Liver (tissue), 4 donors: ENCODE measurements around the gene ORC3. TPM values are rescaled to one million over a fixed set of nuclear protein-coding genes. Genes with fewer than 3 reads are reported as not detected.

Experiments used
- polyA plus RNA-seq, 2 donors: library from polyadenylated mRNA; stranded (reverse) in 1 of 2; unstranded in 1 of 2; fragments of 200-250 nt in 1 of 2; fragments of >200 nt in 1 of 2; fragmentation: Nextera tagmentation in 1 of 2; extraction: Ambion mirVana in 1 of 2; gene quantifications; one replicate each; pipeline versions ENCODE4 v1.2.1 to v1.2.3, GENCODE V29; 2013 to 2015
- total RNA-seq, 2 donors: library from RNA; depleted of rRNA; stranded (reverse); fragments of >200 nt; gene quantifications; one replicate each; pipeline ENCODE4 v1.2.3, GENCODE V29; 2014
- donor health status: healthy.
- donor health status: healthy.
- donor health status: healthy.

The ORC3 gene
- total and polyA plus RNA-seq, 4 donors, result 5.2 to 14.5 (median 10.5) TPM

Other genes starting within 250 kb of the ORC3 start
- 1 to 10 TPM in 1 of 2 donors, under 1 TPM in 1; 0.79 to 3.0 TPM for gene C6orf163, start 245.3 kb upstream of the ORC3 start, total RNA-seq
- under 1 TPM; 0.09 to 0.56 TPM for gene C6orf163, start 245.3 kb upstream of the ORC3 start, polyA plus RNA-seq
- gene CFAP206, start 182.2 kb upstream of the ORC3 start, total RNA-seq, result under 1 TPM in 1 of 2 donors, not detected in 1; 0.42 TPM
- gene CFAP206, start 182.2 kb upstream of the ORC3 start, polyA plus RNA-seq, result under 1 TPM; 0.08 to 0.11 TPM
- 10 to 100 TPM in 1 of 2 donors, 1 to 10 TPM in 1; 9.4 to 11.9 TPM for gene SLC35A1, start 117.2 kb upstream of the ORC3 start, total RNA-seq
- gene SLC35A1, start 117.2 kb upstream of the ORC3 start, polyA plus RNA-seq, result 10 to 100 TPM in 1 of 2 donors, 1 to 10 TPM in 1; 9.0 to 13.7 TPM
- 10 to 100 TPM; 14.6 to 18.1 TPM for gene RARS2, start 148 bp upstream of the ORC3 start, total RNA-seq
- 10 to 100 TPM; 10.9 to 19.2 TPM for gene RARS2, start 148 bp upstream of the ORC3 start, polyA plus RNA-seq
- gene AKIRIN2, start 112.1 kb downstream of the ORC3 start, total RNA-seq, result 10 to 100 TPM; 12.2 to 18.8 TPM
- gene AKIRIN2, start 112.1 kb downstream of the ORC3 start, polyA plus RNA-seq, result 10 to 100 TPM; 11.0 to 16.6 TPM